BE2C (cell line): ENCODE data around the gene CWF19L1. TPM values are rescaled to one million over a fixed set of nuclear protein-coding genes. Genes with fewer than 3 reads are reported as not detected.

Source experiments
- DNase-seq: peaks from one replicate; pipeline ENCODE4 v3.0.0-alpha.2; 2020
- H3K27me3 ChIP-seq: fragments of 250-450 bp; sonication (Bioruptor Pico); 2 replicates; pipeline ENCODE4 v1.5.1; 2020; ENCODE audit warnings: mild to moderate bottlenecking
- H3K36me3 ChIP-seq: fragments of 250-450 bp; sonication (Bioruptor Pico); 2 replicates; pipeline ENCODE4 v1.5.1; 2020; ENCODE audit warnings: mild to moderate bottlenecking
- H3K4me1 ChIP-seq: fragments of 250-450 bp; sonication (Bioruptor Pico); 2 replicates; pipeline ENCODE4 v1.5.1; 2020
- H3K4me3 ChIP-seq: 2 replicates; pipeline ENCODE4 v1.5.1; 2011; ENCODE audit warnings: low read depth, low read length
- H3K9me3 ChIP-seq: fragments of 250-450 bp; sonication (Bioruptor Pico); 2 replicates; pipeline ENCODE4 v1.5.1; 2020
- CTCF ChIP-seq: IDR thresholded peaks from 2 replicates; pipeline ENCODE4 v1.5.1; 2012; ENCODE audit warnings: mild to moderate bottlenecking, low read depth, low read length
- polyA plus RNA-seq: library from polyadenylated mRNA; unstranded; fragments of >200 nt; gene quantifications from one replicate; pipeline ENCODE4 v1.2.1, GENCODE V29; 2012; ENCODE audit warnings: low read depth, missing spikeins; ENCODE audit not compliant: insufficient read length, insufficient read depth

Gene CWF19L1
- polyA plus RNA-seq: 14.5 TPM

- no peak for TF ChIP-seq CTCF
- peak within 1 kb of the TSS; percentile 96 for H3K4me3 ChIP-seq
These were observed at the start of gene CWF19L1 for GRCh38 chr10:100267239-100268104. TSS of gene CWF19L1 (minus strand) at chr10:100267638. CDS start at chr10:100267593, 45 bp downstream.

DNA sequence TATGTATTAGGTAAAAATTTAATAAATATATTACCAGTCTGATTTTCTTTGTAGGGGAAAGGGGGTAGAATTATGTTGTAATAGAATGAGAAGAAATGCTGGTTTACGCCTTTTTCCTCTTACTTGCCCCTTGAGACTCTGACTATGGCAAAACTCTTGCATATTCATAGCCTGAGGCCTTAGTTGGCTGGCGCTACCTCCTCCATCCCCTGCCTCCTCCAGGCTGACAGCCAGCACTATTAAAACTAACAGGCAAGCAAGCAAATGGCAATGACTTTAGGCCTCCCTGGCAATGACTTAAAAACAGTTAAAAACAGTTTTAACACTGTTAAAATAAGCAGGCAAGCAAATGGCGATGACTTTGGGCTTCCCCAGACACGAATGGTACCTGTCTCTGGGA lies 48.2 kb upstream of the CWF19L1 start:
- no peaks in the 10 kb centered on the region for H3K4me1 ChIP-seq
- H3K4me3 ChIP-seq: no peak overlapping the region
- DNase-seq: no peak
- H3K9me3 ChIP-seq: no peaks in the 10 kb centered on the region
- peaks cover 31% of the 10 kb centered on the region for H3K27me3 ChIP-seq
- TF ChIP-seq CTCF: no peak
- H3K36me3 ChIP-seq: no peaks in the 10 kb centered on the region

More at GRCh38 chr10:100267239-100268104, at the start of gene CWF19L1:
- Histone ChIP-seq H3K9me3 (no peaks in the 10 kb centered on the region), H3K36me3 (no peaks in the 10 kb centered on the region), H3K4me1 (no peaks in the 10 kb centered on the region), H3K27me3 (no peaks in the 10 kb centered on the region)
- DNase-seq: peak; percentile 76

DNA sequence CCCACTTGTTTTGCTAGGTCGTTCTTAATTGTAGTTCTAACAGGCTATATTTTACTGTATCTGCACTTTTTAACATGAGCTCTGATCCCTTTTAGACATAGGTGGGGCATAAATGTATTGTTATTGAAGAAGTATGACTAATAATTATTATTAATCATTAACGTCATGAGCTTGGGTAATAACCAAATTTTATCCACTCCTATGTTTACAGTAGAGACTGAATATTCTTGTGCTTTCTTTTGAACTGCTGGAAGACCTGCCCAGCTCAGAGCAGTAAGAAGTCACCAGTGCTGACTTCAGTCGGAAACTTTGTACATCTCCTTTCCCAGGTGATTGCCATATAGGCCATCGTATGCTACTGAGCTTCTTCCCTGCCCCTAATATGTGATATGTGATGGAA lies 43.9 kb upstream of the CWF19L1 start:
- Histone ChIP-seq H3K36me3 (no peaks in the 10 kb centered on the region), H3K27me3 (peaks cover 31% of the 10 kb centered on the region), H3K4me3 (no peak overlapping the region), H3K9me3 (no peaks in the 10 kb centered on the region), H3K4me1 (no peaks in the 10 kb centered on the region)
- no peak for DNase-seq
- TF ChIP-seq CTCF: no peak

DNA sequence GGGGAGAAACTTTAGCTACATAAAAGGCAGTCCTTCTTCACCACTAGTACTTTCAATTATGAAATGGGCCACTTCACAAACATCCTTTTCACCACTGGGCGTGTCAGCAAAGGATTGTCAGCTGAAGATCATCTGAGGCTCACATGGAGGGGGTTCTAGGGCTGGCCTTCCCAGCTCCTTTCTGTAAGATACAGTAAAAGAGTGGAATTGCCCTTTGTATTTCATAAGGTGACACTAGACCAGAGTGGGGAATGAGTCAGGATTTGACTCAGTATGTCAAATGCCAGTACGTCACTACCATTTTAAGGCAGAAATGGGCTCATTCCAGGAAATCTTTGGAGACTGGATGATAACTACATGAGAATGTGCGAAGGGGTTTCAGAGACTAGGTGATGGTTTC lies 40.2 kb upstream of the CWF19L1 start:
- H3K9me3 ChIP-seq: no peaks in the 10 kb centered on the region
- H3K4me1 ChIP-seq: no peaks in the 10 kb centered on the region
- no peak overlapping the region for H3K4me3 ChIP-seq
- H3K27me3 ChIP-seq: peaks cover 28% of the 10 kb centered on the region
- TF ChIP-seq CTCF: no peak
- H3K36me3 ChIP-seq: no peaks in the 10 kb centered on the region
- no peak for DNase-seq

- Histone ChIP-seq H3K4me1 (no peaks in the 10 kb centered on the region), H3K27me3 (peaks cover 20% of the 10 kb centered on the region), H3K9me3 (no peaks in the 10 kb centered on the region), H3K4me3 (no peak overlapping the region), H3K36me3 (no peaks in the 10 kb centered on the region)
- no peak for TF ChIP-seq CTCF
- no peak for DNase-seq
These were observed 39.4 kb upstream of the CWF19L1 start for GRCh38 chr10:100306861-100307260.

DNA sequence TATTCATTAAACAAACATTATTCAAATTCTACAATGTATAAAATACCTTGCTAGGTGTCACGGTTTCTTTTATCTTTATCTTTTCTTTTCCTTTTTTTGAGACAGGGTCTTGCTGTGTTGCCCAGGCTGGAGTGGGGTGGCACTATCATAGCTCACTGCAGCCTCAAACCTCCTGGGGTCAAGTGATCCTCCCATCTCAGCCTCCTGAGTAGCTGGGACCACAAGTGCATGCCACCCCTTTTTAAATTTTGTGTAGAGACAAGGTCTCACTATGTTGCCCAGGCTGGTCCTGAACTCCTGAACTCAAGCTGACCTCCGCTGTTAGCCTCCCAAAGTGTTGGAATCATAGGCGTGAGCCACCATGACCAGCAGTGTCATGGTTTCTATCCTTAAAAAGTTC lies 37.0 kb upstream of the CWF19L1 start:
- no peaks in the 10 kb centered on the region for H3K9me3 ChIP-seq
- no peaks in the 10 kb centered on the region for H3K36me3 ChIP-seq
- TF ChIP-seq CTCF: no peak
- H3K27me3 ChIP-seq: peaks cover 9% of the 10 kb centered on the region; the same call in 1 of the 2 replicates
- DNase-seq: no peak
- no peak overlapping the region for H3K4me3 ChIP-seq
- H3K4me1 ChIP-seq: no peaks in the 10 kb centered on the region
